ENCODE measurements around the gene BLOC1S6.
A peak's percentile ranks its signal among the peaks of the same experiment; 100 is the strongest.

BLOC1S6 gene

DNA sequence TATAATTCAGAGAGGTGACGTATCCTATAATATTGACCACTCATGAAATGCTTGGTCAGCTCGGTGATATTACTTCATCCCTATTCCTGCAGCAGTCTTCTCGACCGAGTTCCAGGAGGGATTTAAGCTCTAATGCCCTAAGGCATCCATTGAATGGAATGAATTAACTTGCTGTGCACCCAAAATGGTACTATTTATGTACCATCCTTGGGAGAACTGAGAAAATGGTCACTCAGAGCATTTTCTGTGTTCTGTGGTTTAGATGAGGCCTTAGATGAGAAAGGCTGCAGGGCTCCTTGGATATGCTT is 638 bp downstream of the BLOC1S6 start:
- TF ChIP-seq, protein P1, sequence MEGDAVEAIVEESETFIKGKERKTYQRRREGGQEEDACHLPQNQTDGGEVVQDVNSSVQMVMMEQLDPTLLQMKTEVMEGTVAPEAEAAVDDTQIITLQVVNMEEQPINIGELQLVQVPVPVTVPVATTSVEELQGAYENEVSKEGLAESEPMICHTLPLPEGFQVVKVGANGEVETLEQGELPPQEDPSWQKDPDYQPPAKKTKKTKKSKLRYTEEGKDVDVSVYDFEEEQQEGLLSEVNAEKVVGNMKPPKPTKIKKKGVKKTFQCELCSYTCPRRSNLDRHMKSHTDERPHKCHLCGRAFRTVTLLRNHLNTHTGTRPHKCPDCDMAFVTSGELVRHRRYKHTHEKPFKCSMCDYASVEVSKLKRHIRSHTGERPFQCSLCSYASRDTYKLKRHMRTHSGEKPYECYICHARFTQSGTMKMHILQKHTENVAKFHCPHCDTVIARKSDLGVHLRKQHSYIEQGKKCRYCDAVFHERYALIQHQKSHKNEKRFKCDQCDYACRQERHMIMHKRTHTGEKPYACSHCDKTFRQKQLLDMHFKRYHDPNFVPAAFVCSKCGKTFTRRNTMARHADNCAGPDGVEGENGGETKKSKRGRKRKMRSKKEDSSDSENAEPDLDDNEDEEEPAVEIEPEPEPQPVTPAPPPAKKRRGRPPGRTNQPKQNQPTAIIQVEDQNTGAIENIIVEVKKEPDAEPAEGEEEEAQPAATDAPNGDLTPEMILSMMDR (IDR thresholded peaks at IDR 0.05; ENCODE audit: low read depth, low read length, missing control alignments) = no peak
- H3K4me3 ChIP-seq (ENCODE audit: low read depth, low read length) = peak overlapping the region; percentile 94
- no peak for DNase-seq (ENCODE audit: low read depth)
- in situ Hi-C loops (cut with HindIII; ENCODE audit: low sequenced_read_pairs) = loop anchor here (5.0 kb wide), 1 partner anchor 61 kb away; no protein-coding TSS in a partner anchor

DNA sequence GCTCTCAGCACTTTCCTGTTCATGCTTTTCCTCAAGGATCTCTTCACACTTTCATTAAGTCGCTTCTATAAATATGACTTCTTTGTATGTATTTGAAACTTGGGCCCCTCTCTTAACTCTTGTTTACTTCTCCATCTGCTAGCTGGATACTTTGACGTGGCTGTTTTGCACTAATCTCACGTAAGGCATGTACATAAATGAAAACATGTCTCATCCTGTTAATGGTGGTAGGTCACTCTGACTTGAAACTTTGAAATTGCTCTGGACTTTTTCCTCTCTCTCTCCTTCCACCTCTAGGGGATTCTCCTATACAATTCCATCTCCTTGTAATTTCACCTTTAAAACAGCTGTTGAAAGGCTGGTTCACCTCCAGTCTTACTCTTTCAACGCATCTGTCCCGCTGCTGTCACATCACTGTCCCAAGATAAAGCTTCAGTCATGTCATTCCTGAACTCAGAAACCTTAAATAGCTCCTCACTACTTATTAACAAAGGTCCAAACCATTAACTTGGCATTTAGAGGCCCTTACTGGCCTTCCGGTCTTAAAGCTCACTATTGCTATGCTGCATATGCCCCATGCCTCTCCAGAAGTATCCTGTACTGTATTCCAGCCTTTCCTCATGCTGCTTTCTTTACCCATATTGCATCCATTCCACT is 1.2 kb downstream of the BLOC1S6 start:
- H3K4me3 ChIP-seq (ENCODE audit: low read depth, low read length) = peak overlapping the region; percentile 94
- no peak for DNase-seq (ENCODE audit: low read depth)
- in situ Hi-C loops (cut with HindIII; ENCODE audit: low sequenced_read_pairs) = loop anchor here (5.0 kb wide), 1 partner anchor 61 kb away; no protein-coding TSS in a partner anchor
- TF ChIP-seq, protein P1 (IDR thresholded peaks at IDR 0.05; ENCODE audit: low read depth, low read length, missing control alignments) = no peak

DNA sequence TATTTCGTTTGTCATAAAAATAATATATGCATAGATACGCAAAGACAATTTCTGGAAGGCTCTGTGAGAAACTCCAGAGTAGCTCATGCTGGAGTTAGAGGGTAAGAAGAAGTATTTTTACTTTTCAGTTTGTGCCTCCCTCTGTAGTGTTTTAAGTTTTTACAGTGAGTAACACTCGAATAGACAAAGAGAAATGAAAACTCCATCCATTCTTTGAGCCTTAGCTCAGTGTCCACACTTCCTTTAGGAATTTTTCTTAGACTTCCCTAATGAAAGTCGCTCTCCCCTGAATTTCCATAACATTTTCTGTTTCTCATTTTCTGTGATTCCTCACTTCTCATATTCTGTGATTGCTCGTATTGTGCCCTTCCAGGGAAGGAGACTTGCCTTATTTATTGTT is 2.1 kb downstream of the BLOC1S6 start:
- in situ Hi-C loops (cut with HindIII; ENCODE audit: low sequenced_read_pairs) = loop anchor here (5.0 kb wide), 1 partner anchor 62 kb away; no protein-coding TSS in a partner anchor
- peak overlapping the region; percentile 94 for H3K4me3 ChIP-seq (ENCODE audit: low read depth, low read length)
- DNase-seq (ENCODE audit: low read depth) = no peak
- TF ChIP-seq, protein P1 (IDR thresholded peaks at IDR 0.05; ENCODE audit: low read depth, low read length, missing control alignments) = no peak

DNA sequence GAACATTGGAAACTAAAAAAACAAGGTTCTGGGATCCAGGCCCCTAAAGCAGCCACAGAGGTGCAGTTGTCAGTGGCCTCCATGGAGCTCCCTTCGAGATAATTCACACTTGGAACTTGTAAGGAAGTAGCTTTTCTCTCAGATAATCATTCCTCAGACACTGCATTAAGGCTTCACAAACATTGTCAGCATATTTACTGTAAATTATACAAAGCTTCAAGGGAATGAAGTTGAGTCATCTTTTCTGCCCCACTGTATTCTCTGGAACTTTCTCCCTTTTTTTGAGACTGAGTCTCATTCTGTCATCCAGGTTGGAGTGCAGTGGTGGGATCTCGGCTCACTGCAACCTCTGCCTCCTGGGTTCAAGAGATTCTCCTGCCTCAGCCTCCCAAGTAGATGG is 7.1 kb downstream of the BLOC1S6 start:
- DNase-seq (ENCODE audit: low read depth) = no peak
- in situ Hi-C loops (cut with HindIII; ENCODE audit: low sequenced_read_pairs) = no loop called here
- no peak overlapping the region for H3K4me3 ChIP-seq (ENCODE audit: low read depth, low read length)
- TF ChIP-seq, protein P1 (IDR thresholded peaks at IDR 0.05; ENCODE audit: low read depth, low read length, missing control alignments) = no peak

DNA sequence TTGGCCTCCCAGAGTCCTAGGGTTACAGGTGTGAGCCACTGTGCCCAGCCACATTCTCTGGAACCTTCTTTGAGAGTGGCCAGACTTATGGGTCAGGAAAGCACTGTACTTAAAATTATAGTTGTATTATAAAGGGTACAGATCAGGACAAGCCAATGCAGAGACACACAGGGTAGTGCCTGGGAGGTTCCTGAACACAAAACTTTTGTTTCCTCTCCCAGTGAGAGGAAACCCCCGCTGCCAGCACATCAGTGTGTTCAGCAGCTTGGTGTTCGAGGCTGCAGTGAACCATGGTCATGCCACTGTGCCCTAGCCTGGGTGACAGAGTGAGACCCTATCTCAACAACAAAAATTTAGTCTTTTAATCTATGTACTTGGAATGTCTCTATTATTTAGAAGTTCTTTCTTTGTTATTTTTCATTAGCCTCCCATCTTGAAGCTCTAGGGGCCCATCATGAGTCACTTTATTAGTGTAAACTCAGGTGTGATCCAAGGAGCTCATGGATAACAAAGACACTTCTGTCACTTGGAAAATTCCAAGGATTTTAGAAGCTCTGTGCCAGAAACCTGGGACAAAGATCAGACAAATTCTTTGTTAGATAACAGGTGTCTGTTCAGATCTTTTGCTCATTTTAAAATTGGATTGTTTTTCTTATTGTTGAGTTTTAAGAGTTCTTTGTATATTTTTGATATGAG is 7.8 kb downstream of the BLOC1S6 start:
- in situ Hi-C loops (cut with HindIII; ENCODE audit: low sequenced_read_pairs) = no loop called here
- no peak overlapping the region for H3K4me3 ChIP-seq (ENCODE audit: low read depth, low read length)
- TF ChIP-seq, protein P1 (IDR thresholded peaks at IDR 0.05; ENCODE audit: low read depth, low read length, missing control alignments) = no peak
- DNase-seq (ENCODE audit: low read depth) = no peak

DNA sequence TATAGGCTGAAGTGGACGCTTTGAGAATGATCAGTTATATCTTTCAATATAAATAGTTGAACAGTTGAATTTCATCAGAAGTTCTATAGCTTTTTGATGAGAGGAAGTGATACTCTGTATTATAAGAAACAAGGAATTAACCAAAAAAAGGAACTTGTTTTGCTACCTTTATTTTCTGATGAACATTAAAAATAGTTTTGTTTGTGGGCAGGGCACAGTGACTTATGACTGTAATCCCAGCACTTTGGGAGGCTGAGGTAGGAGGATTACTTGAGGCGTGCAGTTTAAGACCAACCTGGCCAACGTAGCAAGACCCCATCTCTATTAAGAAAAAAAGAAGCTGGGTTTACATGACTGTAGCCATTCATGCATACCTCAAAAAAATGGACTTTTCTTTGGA is 16.7 kb downstream of the BLOC1S6 start:
- TF ChIP-seq, protein P1 (IDR thresholded peaks at IDR 0.05; ENCODE audit: low read depth, low read length, missing control alignments) = no peak
- DNase-seq (ENCODE audit: low read depth) = no peak
- H3K4me3 ChIP-seq (ENCODE audit: low read depth, low read length) = no peak overlapping the region
- in situ Hi-C loops (cut with HindIII; ENCODE audit: low sequenced_read_pairs) = no loop called here

Measured in astrocyte of the cerebellum (primary cell).